Lung microvascular endothelial cell (primary cell): ENCODE measurements around the gene PLA2G7. TPM values are rescaled to one million over a fixed set of nuclear protein-coding genes. Genes with fewer than 3 reads are reported as not detected.

Experiments used
- DNase-seq, 2 donors: peaks; one replicate each; pipeline versions ENCODE4 v3.0.0 to v3.0.0-alpha.2; 2010; ENCODE audit warnings: low read depth in 2 of 2
- total RNA-seq: library from RNA; depleted of rRNA; stranded (reverse); fragments of >200 nt; gene quantifications from 2 replicates; pipeline ENCODE4 v1.2.1, GENCODE V29; 2014

PLA2G7 gene
- total RNA-seq, 1 donor from 2014 or later: not detected

GRCh38 chr6:46688966-46689335 is 46.2 kb downstream of the PLA2G7 start:
- no peak for DNase-seq

DNA sequence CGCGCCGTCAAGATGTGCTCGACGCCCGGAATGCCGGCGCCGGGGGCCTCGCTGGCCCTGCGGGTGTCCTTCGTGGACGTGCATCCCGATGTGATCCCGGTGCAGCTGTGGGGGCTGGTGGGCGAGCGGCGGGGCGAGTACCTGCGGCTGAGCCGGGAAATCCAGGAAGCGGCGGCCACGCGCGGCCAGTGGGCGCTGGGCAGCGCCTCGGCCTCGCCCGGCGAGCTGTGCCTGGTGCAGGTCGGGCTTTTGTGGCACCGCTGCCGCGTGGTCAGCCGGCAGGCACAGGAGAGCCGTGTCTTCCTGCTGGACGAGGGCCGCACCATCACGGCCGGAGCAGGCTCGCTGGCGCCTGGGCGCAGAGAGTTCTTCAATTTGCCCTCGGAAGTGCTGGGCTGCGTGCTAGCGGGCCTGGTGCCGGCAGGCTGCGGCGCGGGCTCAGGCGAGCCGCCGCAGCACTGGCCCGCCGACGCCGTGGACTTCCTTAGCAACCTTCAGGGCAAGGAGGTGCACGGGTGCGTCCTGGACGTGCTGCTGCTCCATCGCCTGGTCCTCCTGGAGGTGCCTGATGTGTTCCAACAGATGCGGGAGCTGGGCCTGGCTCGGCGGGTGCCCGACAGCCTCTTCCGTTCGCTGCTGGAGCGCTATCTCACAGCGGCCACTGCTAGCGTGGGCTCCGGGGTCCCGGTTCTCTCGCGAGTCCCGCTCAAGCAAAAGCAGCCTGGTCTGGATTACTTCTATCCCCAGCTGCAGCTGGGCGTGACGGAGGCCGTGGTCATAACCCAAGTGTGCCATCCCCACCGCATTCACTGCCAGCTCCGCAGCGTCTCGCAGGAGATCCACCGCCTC is 46.8 kb downstream of the PLA2G7 start:
- DNase-seq: no peak

GRCh38 chr6:46687619-46688097 is 47.5 kb downstream of the PLA2G7 start, which contains the start of gene TDRD6:
Gene TDRD6 (plus strand): TSS chr6:46687885. CDS start chr6:46688129, 244 bp downstream.
- DNase-seq: no peak

DNA sequence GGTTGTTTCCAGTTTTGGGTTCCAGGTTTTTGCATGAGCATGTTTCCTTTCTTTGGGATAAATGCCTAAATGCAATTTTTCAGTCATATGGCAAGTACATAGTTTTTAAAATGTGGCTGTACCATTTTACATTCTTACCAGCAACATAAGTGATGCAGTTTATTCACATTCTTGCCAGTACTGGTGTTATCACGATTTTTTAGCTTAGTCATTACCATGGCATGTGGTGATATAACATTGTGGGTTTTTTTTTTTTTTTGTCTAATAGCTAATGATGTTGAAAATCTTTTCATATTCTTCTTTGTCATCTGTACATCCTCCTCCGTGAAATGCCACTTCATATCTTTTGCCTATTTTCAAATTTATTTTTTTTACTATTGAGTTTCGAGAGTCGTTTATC is 50.4 kb downstream of the PLA2G7 start:
- no peak for DNase-seq

- DNase-seq: no peak
Observed at GRCh38 chr6:46677314-46677654, 57.9 kb downstream of the PLA2G7 start.

DNA sequence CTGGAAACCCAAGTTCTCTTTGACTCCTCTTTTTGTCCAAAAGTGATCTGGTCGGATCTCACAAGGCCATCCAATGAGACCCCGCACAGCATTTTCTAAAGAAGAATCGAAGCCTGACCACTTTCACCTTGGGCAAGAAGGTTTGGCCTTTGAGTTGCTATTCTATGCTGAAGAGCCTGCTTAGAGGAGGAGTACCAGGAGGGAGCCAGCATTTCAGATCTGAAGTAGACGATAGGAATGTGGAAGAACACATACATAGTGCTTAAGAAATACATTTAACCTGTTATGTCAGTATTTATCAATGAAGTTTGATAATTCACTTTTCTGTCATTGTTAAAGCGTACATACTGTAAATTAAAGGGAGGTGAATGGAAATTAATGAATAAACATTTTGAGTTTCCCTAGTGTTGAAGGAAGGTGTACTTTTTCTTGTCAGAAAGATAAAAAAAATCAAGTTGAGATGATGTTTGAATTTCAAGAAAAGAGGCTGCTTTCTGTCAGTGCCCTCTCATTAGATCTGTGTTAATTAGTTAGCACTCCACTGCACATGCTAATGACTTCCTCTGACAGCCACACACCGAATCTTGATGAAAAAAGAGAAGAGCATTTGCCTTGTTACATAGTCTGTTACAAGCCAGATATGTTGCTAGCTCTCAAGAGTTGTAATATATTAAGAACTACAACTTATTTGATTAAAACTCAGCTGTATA is 58.4 kb downstream of the PLA2G7 start:
- DNase-seq: no peak

DNA sequence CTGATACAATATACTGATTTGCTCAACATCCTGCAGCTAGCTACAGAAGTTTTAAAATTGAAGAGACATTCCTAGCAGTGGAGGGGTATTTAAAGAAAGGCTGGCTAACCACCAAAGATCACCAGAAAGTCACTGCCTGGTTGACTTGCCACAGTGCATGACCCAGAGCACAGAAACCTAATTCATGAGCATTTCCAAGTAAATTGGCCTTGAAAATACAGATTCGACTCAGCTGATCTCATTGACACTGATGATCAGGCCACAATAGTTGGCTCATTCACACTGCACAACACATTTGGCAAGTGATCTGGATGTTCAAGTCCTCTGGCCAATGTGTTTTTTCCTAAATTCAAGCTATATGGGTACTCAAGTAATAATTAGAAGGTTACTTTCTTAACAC is 60.8 kb downstream of the PLA2G7 start:
- DNase-seq: no peak

DNA sequence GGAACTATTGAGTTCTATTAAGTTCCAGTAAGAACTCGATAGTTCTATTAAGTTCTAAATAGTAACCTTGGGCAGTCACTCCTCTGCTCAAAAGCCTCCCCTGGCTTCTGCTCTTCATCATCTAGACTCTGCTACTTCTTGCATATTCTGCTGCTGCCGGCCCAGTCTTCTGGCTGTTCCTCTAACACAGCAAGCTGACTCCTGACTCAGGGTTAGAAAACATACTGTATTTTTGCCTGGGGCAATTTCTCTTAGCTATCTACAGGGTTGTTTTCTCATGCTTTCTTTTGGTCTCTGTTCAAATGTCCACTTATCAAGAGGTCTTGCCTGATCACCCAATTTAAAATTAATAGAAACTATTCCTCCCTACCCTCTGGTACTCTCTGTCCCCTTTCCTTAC is 67.8 kb downstream of the PLA2G7 start:
- DNase-seq: no peak

GRCh38 chr6:46661483-46661882 is 73.7 kb downstream of the PLA2G7 start:
- no peak for DNase-seq

DNA sequence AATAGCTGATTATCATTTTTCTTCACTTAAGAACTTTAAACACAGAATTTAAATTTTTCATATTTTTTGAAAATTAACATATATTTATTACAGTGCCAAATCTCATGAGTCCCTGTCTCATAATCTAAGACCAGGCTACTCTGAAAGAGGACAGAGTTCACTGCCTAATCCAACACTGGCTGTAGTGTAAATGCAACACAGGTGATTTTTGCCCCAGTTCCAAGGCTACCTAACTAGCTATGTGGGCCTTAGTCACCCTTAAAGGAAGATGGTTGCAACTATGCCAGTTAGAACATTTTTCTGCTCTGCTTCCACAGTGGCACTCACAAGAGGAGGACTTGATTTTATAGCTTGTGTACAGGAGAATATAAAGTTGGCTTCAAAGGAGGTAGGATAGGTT is 77.5 kb downstream of the PLA2G7 start:
- no peak for DNase-seq

GRCh38 chr6:46655803-46656202 is 79.4 kb downstream of the PLA2G7 start:
- DNase-seq: no peak

Other genes starting within 250 kb of the PLA2G7 start
- under 0.01 TPM in 1 of 2 replicates, not detected in the other for gene RCAN2, start 243.9 kb downstream of the PLA2G7 start, total RNA-seq
- under 0.01 and 0.60 TPM in 2 replicates for gene CYP39A1, start 82.6 kb downstream of the PLA2G7 start, total RNA-seq
- 0.22 and 1.4 TPM in 2 replicates for gene SLC25A27, start 82.4 kb downstream of the PLA2G7 start, total RNA-seq
- gene TDRD6, start 47.5 kb downstream of the PLA2G7 start, total RNA-seq: under 0.01 TPM in 1 of 2 replicates, not detected in the other
- gene ANKRD66, start 11.6 kb upstream of the PLA2G7 start, total RNA-seq: not detected in 2 replicates
- not detected in 2 replicates for gene MEP1A, start 58.0 kb upstream of the PLA2G7 start, total RNA-seq
- 57.3 and 83.7 TPM in 2 replicates for gene ADGRF5, start 186.6 kb upstream of the PLA2G7 start, total RNA-seq